Vagina (tissue), 2 donors: ENCODE data around the gene KBTBD8. TPM values are rescaled to one million over a fixed set of nuclear protein-coding genes. Genes with fewer than 3 reads are reported as not detected.

Source experiments
- DNase-seq, 2 donors: peaks; one replicate each; pipeline ENCODE4 v3.0.0-alpha.2; 2017; ENCODE audit errors: extremely low spot score in 2 of 2
- H3K27ac ChIP-seq: fragments of 200-600 bp; sonication (generic); one replicate; pipeline ENCODE4 v1.5.1; 2019
- H3K27me3 ChIP-seq: fragments of 200-600 bp; sonication (generic); one replicate; pipeline ENCODE4 v1.5.1; 2019
- H3K36me3 ChIP-seq, 2 donors: fragments of 200-600 bp; sonication (generic); one replicate each; pipeline ENCODE4 v1.5.1; 2017 to 2019
- H3K4me1 ChIP-seq: fragments of 200-600 bp; sonication (generic); one replicate; pipeline ENCODE4 v1.5.1; 2019
- H3K4me3 ChIP-seq, 2 donors: fragments of 200-600 bp; sonication (generic); 1 replicate in 1 of 2; 2 replicates in 1 of 2; pipeline ENCODE4 v1.5.1; 2016 to 2019
- H3K9me3 ChIP-seq: fragments of 200-600 bp; sonication (generic); one replicate; pipeline ENCODE4 v1.5.1; 2019
- POLR2A ChIP-seq, 2 donors: fragments of 450-650 bp; IDR thresholded peaks; one replicate each; pipeline ENCODE4 v1.6.1; 2017; ENCODE audit warnings: antibody characterized with exemption in 2 of 2, mild to moderate bottlenecking in 2 of 2, moderate library complexity in 2 of 2
- POLR2AphosphoS5 ChIP-seq, 2 donors: sonication (generic); formaldehyde crosslinking; IDR thresholded peaks; one replicate each; pipeline ENCODE4 v1.9.0; 2017; ENCODE audit warnings: antibody characterized with exemption in 2 of 2, mild to moderate bottlenecking in 2 of 2, low read depth in 1 of 2; ENCODE audit not compliant: insufficient read depth in 1 of 2
- intact Hi-C: fragments of 100-400 bp; cut with DNase I; formaldehyde crosslinking; loops from one replicate; pipeline ENCODE4 v1.15.1; 2023
- total RNA-seq: library from RNA; depleted of rRNA; stranded (reverse); fragments of >200 nt; gene quantifications from one replicate; pipeline ENCODE4 v1.2.3, GENCODE V29; 2016
- TF ChIP-seq, protein P1 (sequence below), 3 experiments: fragments of 450-650 bp in 2 of 3; fragments of 200-600 bp in 1 of 3; sonication (generic) in 1 of 3; IDR thresholded peaks; one replicate each; pipeline ENCODE4 v1.5.1; 2017 to 2019; ENCODE audit warnings: antibody characterized with exemption in 3 of 3, mild to moderate bottlenecking in 2 of 3, moderate library complexity in 2 of 3

The KBTBD8 gene
- total RNA-seq, 1 donor from 2014 or later: 0.49 TPM

DNA sequence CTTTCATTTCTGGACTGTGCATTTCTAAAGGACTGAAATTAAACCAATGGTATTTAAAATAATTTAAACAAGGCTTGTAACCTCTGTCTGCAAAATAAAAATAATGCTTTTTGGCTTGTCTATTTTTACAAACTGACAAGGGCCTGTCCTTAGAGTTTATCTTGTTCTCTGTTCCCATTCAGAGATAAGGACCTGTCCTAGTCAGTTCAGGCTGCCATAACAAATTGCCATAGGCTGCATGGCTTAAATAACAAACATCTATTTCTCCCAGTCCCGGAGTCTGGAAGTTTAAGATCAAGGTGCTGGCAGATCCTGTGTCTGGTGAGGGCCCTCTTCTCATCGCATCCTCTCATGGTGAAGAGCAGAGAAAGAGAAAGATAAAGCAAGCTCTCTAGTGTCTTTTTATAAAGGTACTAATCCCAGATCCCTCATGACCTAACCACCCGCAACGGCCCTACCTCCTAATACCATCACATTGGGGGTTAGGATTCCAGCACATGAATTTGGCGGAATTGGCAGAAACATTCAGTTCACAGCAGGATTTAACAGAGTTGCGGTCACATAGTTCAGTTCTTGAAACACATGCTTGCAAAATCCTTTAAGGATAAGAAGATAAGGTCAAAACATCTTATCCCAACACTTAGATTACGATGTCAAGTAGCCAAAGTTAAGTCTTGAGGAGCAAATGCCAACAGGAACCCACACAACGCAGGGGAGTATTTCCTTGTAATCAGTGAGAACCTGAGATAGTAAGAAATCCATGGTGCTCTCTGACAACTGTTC, 17.8 kb downstream of the KBTBD8 start:
- intact Hi-C loops: no loop called here
- TF ChIP-seq POLR2AphosphoS5 (IDR thresholded peaks at IDR 0.05; ENCODE audit: insufficient read depth in 1 of 2, low read depth in 1 of 2): no peak
- TF ChIP-seq POLR2A (IDR thresholded peaks at IDR 0.05): no peak
- TF ChIP-seq, protein P1, sequence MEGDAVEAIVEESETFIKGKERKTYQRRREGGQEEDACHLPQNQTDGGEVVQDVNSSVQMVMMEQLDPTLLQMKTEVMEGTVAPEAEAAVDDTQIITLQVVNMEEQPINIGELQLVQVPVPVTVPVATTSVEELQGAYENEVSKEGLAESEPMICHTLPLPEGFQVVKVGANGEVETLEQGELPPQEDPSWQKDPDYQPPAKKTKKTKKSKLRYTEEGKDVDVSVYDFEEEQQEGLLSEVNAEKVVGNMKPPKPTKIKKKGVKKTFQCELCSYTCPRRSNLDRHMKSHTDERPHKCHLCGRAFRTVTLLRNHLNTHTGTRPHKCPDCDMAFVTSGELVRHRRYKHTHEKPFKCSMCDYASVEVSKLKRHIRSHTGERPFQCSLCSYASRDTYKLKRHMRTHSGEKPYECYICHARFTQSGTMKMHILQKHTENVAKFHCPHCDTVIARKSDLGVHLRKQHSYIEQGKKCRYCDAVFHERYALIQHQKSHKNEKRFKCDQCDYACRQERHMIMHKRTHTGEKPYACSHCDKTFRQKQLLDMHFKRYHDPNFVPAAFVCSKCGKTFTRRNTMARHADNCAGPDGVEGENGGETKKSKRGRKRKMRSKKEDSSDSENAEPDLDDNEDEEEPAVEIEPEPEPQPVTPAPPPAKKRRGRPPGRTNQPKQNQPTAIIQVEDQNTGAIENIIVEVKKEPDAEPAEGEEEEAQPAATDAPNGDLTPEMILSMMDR (IDR thresholded peaks at IDR 0.05): no peak
- no peaks in the 10 kb centered on the region for H3K27me3 ChIP-seq
- H3K36me3 ChIP-seq: no peaks in the 10 kb centered on the region
- H3K27ac ChIP-seq: no peak overlapping the region
- no peak for DNase-seq
- no peaks in the 10 kb centered on the region for H3K4me1 ChIP-seq
- no peaks in the 10 kb centered on the region for H3K9me3 ChIP-seq
- no peak overlapping the region for H3K4me3 ChIP-seq

GRCh38 chr3:67016522-67017080, 18.5 kb downstream of the KBTBD8 start:
- Histone ChIP-seq H3K27ac (no peak overlapping the region), H3K4me3 (no peak overlapping the region), H3K36me3 (no peaks in the 10 kb centered on the region), H3K27me3 (no peaks in the 10 kb centered on the region), H3K9me3 (no peaks in the 10 kb centered on the region), H3K4me1 (no peaks in the 10 kb centered on the region)
- intact Hi-C loops: no loop called here
- TF ChIP-seq, protein P1 (IDR thresholded peaks at IDR 0.05): no peak
- TF ChIP-seq POLR2AphosphoS5 (IDR thresholded peaks at IDR 0.05; ENCODE audit: insufficient read depth in 1 of 2, low read depth in 1 of 2) (no peak), POLR2A (IDR thresholded peaks at IDR 0.05) (no peak)
- DNase-seq: no peak

GRCh38 chr3:67017211-67017610, 19.1 kb downstream of the KBTBD8 start:
- Histone ChIP-seq H3K27ac (no peak overlapping the region), H3K36me3 (no peaks in the 10 kb centered on the region), H3K9me3 (no peaks in the 10 kb centered on the region), H3K4me1 (no peaks in the 10 kb centered on the region), H3K27me3 (no peaks in the 10 kb centered on the region), H3K4me3 (no peak overlapping the region)
- no peak for DNase-seq
- TF ChIP-seq, protein P1 (IDR thresholded peaks at IDR 0.05): no peak
- TF ChIP-seq POLR2AphosphoS5 (IDR thresholded peaks at IDR 0.05; ENCODE audit: insufficient read depth in 1 of 2, low read depth in 1 of 2) (no peak), POLR2A (IDR thresholded peaks at IDR 0.05) (no peak)
- intact Hi-C loops: no loop called here

- DNase-seq: no peak
- H3K27ac ChIP-seq: no peak overlapping the region
- no peak overlapping the region for H3K4me3 ChIP-seq
- no peaks in the 10 kb centered on the region for H3K36me3 ChIP-seq
- TF ChIP-seq, protein P1 (IDR thresholded peaks at IDR 0.05): no peak
- TF ChIP-seq POLR2AphosphoS5 (IDR thresholded peaks at IDR 0.05; ENCODE audit: insufficient read depth in 1 of 2, low read depth in 1 of 2) (no peak), POLR2A (IDR thresholded peaks at IDR 0.05) (no peak)
- no peaks in the 10 kb centered on the region for H3K27me3 ChIP-seq
- no peaks in the 10 kb centered on the region for H3K4me1 ChIP-seq
- no peaks in the 10 kb centered on the region for H3K9me3 ChIP-seq
- intact Hi-C loops: no loop called here
These were observed 20.1 kb downstream of the KBTBD8 start for GRCh38 chr3:67018105-67018788.
